HS-27A (cell line): ENCODE results near the gene AP5B1.

Experiments used
- DNase-seq: peaks from one replicate; pipeline ENCODE4 v3.0.0-alpha.2; 2012; ENCODE audit warnings: low read depth, missing footprints

The AP5B1 gene

DNA sequence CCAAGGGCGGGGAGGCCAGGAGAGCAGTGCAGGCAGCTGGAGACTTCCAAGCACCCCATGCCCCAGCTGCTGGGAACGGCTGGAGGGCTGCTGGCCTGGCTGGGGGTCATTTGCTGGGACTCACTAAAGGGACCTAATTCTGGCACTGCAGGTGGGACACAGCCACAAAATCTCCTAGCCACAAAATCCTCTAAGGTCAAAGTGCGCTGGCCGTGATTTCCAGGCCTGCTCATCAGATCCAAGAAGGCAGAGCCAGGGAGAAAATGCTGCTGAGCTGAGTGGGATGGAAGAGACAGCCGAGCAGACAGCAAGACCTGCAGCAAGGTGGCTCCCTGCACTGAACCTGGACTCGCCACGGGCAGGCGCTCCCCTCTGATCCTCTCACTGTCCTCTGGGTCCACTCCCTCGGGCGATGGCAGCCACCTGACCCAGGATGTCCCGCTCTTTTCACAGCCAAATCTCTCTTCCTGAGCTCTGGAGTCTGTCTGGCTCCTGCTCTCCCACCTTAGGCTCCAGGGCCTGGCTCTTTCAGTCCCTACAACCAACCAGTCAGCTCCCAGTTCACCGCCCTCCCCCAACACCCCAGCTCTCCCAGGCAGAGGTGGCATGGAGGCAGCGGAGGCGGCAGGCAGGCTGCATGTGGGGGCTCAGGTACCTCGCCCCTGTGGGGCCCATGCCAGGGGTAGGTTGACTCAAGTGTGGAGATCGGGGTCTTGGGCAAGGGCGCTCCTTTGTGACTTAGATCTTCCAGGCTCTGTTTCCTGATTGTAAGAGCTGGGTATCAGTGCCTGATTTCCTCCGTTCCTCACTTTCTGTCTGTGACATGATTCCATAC, 20.6 kb upstream of the AP5B1 start:
- no peak for DNase-seq

DNA sequence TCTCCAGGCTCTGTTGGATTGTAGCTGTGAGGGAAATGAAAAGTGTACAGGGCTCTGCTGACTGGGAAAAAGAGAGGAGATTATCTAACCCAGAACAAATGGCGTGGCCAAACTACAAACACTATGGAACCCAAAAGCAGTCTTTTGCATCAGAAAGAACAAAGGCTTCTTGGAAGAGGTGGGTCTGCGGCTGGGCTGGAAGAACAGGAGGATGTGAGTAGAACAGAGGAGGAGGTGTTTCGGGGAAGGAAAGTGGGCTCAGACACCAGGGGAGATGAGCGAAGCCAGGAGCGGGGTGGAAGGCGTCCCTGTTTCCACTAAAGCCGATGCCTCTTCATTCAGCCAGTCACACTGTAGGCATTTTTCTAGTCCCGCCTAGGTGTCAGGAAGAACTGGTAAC, 18.1 kb upstream of the AP5B1 start:
- no peak for DNase-seq

DNA sequence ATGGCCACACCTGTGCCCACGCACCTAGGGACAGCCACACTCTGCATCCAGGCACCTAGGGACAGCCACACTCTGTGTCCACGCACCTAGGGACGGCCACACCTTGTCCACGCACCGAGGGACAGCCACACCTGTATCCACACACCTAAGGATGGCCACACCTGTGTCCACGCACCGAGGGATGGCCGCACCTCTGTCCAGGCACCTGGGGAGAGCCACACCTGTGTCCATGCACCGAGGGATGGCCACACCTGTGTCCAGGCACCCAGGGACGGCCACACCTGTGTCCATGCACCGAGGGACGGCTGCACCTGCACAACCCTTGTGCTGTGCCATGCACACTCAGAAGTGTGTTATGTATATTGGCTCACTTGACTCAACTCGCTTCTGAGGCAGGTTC, 16.9 kb upstream of the AP5B1 start:
- DNase-seq: no peak

DNA sequence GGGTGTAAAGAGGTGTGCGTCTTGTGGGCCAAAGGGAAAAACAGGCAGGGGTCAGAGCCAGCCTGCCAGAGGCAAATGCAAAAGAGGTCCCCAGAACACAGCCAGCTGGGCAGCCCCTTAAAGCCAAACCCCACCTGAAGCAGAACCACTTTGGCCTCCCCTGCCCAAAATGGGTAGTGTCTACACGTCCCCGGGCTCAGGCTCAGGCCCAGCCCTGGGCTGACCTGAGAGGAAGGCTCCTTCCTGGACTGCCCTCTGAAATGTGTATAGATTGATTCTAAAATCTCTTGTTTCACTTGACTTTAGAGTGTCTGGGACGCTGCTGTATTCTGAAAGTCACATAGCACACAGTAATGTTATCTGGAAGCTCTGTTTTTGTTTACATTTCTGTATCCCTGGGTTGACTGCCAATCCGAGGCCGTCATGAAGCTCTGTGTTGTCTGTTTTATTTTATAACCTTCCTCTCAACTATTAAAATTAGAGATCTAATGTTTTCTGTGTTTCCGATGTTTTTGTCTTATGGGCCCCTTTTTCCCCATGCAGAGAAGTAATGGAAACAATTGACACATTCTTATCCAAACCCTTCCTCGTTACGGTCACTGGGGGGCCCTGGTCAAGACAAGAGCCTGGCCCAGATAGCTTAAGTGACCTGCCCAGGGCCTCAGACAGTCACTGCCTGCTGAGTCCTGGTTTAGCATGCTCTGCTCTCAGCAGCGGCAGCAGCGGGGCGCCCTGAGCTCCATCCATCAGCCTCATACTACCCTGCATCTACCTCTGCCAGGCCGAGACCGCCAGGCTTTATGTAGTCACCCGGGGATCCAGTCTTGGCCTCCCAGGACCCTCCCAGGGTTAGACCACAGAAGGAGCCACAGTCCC, 16.2 kb upstream of the AP5B1 start:
- DNase-seq: no peak

DNA sequence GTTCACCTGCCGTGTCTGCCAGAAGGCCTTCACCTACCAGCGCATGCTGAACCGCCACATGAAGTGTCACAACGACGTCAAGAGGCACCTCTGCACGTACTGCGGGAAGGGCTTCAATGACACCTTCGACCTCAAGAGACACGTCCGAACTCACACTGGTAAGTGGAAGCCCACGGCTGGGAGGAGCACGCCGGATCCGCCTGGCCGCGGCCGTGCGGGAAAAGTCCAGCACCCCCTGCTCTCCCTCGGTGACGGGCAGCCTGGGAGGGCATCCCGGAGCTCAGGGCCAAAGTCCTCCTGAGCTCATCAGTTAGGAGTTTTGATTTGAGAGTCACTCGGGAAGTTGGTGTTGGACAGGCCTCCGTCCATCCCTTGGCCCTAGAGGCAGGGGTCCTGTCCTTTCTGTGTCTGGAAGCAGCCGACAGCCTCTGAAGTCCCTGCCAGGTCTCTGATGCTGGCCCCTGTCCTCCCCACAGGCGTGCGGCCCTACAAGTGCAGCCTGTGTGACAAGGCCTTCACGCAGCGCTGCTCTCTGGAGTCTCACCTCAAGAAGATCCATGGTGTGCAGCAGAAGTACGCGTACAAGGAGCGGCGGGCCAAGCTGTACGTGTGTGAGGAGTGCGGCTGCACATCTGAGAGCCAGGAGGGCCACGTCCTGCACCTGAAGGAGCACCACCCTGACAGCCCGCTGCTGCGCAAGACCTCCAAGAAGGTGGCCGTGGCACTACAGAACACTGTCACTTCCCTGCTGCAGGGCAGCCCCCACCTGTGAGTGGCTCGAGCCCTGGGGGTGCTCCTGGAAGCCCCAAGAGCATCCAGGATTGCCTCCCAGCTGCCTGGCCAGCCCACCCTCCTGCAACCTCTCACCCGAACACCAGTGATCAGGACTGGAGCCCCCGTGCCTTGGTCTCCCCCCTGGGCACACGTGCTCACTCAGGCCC, 14.1 kb upstream of the AP5B1 start:
- no peak for DNase-seq

DNA sequence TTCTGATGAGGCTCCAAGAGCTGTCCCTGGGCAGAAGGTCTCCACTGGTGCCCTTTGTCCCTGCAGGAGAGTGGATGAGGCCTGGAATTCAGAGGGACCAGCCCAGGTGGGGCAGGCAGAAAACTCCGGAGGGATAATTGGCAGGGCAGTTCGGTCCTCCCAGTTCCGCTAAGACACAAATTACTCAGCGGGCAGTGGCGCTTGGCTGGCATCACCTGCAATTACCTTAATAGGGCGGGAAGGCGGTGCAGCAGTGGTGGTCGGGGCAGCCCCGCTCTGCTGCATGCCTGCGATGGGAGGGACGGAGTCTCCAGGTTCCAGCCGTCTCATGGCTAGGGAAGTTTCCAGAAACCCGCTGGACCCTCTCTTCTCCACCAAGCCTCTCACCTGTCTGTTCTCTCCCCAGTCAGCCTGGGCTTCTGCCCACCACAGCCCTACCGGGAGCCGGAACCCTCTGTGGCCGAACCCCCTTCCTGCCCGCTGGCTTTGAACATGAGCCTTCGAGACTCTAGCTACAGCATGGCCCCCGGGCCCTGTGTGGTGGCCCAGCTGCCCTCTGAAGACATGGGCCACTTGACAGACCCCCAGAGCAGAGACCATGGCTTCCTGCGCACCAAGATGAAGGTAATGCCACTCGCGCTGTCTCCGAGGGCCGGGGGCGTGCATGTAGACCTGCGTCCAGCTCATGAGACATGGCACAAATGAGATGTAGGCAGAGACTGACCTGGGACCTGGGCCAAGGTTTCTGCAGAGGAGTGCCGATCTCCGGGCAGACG, 13.0 kb upstream of the AP5B1 start:
- no peak for DNase-seq

DNA sequence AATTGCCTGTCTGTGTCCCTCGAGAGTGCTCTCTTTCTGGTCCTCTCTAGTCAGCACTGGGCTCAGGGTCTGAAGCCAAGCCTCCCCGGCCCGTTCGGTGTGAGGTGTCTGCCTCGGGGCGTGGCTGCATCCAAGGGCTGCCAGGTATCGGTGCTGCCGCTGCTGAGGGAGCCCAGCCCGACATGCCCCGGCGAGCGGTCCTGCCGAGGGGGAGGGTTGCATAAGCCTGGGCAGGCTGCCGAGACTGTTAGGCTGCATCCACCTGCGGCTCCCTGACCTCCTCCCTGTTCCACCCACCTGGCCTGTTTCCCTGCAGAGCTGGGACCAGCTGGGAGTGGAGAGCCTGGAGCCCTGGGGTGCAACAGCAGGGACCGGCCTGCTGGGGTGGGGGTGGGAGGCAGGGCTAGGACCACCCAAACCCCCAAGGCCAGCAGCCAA, 12.4 kb upstream of the AP5B1 start:
- DNase-seq: no peak

DNA sequence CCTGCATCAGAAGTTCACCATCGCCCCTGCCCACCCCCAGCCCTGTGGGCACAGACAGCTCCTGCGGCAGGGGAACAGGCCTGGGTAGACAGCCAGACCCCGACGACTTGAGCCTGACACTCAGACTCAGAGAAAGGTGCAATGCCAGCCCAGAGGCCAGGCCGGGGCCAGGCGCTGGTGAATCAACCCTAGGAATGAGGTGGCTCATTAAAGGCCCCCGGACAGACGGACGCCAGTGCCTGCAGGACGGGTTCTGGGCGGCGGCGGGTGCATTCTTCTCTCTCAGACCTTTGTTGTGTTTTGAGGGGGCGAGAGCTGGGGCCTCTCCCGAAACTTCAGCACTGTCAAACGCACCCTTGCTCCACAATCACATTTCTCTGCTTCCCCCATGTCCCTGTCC, 11.7 kb upstream of the AP5B1 start:
- DNase-seq: no peak

DNA sequence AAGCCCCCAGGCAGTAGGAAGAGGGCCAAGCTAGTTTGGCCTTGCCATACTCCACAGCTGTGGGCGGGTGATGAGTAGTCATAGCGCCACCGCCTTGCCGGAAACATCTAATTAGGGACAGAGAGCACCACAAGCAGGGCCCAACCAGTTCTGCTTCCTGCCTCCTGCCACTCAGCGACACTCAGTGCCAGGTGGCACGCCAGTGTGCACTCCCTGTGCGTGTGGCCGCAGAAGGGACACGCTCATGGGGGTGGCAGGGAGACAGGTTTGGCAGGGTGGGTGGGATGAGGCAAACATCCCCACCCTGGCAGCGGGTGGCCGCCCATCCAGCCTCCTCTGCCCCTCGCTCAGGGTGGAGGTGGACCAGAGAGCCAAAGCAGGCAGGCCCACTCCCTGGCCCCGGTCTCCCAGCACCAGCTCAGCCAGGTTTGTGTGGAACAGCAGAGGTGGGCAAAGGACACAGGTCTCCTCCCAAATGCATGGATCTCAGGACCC, 11.0 kb upstream of the AP5B1 start:
- DNase-seq: no peak

DNA sequence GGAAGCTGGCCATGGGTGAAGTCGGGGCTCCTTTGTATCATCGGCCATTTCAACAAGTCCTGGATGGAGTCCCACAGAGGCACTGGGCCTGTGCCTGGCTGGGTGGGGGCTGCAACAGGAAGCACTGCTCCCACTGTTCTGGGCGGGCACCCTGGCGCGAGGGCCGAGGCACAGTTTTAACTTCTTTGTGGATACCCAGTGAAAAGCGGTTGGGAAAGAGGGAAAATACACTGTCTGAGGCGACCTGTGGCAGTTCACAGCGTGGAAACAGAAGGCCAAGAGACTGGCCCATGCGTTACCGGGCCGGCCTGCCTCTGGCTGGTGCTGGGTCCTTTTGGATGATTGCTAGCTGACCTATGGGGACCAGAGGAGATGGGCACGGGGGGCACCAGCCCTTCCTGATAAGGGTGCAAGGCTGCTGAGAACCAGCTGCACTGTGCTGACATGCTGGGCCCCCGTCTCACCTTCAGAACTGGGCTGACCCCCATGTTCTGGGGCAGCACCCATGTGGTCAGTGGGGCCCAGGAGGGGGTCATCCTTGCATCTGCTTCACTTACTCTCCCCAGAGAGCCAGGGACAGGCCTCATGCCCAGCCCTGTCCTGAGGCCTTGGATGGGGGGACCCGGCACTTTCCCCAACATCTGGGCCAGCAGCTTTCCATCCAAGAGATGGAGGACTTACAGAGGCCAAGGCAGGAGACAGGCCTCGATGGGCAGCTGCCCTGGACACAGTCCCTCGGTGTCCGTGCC, 10.3 kb upstream of the AP5B1 start:
- DNase-seq: no peak

DNA sequence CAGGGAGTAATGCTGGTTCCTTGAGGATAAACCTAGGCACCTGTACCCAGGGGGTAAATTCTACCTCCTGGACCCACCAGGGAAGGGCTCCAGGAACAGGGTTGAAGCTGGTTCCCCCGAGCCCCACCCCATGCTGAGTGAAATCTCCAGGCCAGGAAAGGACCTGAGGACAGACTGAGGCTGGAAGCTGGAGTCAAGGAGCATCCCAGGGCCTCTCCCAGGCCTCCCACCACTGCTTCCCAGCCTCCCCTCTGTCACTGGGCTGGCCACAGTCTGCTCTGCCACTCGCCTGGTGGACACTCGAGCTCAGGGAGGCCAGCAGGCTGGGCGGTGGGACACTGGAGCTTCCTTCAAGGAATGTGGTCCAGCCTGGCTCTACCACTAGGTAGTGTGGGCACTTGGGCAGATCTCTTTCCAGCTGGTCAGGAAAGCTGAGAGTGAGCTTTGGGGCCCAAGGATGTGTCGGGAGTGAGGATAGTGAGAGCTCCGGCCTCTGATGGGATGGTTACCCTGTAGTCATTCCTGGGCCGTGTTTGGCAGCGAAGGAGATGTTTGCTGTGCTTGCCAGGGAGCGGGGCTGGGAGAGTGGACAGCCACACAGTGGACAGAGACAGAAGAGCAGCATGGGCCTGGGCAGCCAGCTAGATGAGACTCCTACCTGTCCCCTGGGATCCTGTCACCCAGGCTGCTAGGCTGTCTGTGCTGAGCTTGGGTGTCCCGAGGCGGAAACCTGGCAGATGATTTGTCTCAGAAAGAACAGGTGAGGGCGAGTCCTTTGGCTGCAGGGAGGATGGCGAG, 9.5 kb upstream of the AP5B1 start:
- no peak for DNase-seq

DNA sequence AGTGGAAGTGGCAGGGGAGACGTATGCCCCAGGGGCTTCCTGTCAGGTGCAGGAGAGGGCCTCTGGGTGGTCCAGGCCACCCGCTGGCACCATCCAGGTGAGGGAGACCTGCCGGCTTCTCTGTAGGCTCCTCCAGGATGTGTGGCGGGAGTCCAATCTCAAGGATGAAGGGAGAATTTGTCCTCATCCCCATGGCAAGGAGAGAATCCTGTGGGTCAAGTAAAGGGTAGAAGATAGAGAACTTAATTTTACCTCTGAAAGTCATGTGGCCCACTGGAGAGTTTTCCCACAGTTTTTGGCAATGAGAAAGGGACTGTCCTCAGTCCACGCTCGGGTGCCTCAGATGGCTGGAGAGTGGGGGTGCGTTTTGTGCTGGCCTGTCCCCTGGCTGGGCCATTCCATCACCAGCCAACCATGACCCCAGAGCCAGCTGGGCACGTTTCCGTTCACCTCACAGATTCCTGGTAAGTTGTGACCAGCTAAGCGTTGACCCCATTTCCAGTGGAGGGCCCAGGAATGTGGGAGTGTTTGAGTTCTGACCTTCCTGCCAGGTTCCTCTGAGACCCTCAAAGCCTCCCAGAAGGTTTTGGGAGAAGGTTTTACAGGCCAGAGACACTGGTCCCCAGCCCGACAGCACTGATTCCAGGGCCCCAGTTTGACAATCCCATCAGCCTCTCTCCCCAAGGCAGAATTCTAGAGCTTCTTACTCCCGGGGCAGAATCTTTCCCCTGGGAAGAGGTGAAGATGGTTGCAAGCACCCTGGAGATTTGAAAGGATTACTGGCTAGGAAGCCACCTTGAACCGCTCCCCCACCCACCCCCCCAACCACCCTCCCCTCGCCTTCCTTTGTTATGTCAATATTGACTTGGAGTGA, 8.7 kb upstream of the AP5B1 start:
- no peak for DNase-seq

DNA sequence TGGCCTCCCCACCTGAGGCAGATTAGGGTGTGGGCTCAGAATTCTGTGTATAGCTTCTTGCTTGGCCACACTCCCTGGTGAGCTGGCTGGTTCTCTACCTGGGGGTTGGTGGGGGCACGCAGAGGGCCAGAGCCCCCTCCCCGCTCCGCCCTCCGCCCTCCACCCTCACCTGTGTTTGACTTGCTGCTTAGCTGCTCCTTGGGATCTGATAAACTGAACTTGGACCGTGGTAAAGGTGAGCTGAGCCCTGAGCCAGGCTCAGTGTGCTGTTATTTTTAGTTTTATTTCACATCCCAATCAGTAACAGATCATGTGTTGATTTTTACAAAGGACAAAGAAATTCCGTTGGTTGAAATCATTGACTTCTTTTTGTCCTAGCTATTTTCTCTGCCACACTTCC, 8.0 kb upstream of the AP5B1 start:
- no peak for DNase-seq

DNA sequence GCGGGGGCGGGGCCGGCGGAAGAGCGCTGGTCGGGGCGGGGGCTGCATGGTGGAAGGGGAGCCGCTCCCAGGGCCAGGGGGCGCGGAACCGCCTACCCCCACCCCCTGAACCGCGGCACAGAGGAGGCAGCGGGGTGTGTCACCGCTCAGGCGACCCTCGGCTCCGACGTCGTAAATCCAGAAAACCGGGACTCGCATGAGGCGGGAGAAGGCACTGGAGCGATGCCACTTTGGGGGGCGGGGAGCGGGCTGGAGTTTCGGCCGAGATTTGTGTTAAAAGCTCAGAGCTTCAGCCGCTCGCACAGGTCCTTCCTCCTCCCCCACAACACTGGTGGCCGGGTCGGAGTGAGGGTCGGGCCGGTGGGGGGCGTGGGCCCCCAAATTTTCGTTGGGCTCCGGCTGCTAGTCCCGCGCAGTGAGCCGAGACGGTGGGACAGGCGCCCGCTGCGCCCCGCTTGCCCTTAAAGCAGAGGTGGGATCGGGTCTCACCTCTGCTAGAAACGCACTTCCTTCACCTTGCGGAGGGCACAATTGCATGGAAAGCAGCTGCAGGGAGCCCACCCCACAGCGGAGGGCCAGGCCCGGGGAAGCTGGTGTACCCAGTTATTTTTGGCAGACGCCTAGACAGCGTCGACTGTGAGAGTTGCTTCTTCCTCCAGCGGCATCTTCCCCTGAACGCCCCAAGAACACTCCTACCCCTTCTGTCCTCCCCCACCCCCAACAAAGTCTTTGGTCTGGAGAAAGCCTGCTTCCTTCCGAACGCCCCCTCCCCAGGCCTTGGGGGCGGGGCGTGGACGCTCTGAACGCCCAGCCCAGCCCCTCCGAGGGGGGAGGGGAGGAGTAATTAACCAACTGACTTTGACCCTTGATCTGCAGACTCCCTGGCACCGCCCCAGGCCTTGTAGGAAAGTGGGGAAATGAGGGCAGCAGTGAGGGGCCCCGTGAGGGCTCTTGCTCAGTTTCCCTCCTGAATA, 7.2 kb upstream of the AP5B1 start:
- DNase-seq: no peak

DNA sequence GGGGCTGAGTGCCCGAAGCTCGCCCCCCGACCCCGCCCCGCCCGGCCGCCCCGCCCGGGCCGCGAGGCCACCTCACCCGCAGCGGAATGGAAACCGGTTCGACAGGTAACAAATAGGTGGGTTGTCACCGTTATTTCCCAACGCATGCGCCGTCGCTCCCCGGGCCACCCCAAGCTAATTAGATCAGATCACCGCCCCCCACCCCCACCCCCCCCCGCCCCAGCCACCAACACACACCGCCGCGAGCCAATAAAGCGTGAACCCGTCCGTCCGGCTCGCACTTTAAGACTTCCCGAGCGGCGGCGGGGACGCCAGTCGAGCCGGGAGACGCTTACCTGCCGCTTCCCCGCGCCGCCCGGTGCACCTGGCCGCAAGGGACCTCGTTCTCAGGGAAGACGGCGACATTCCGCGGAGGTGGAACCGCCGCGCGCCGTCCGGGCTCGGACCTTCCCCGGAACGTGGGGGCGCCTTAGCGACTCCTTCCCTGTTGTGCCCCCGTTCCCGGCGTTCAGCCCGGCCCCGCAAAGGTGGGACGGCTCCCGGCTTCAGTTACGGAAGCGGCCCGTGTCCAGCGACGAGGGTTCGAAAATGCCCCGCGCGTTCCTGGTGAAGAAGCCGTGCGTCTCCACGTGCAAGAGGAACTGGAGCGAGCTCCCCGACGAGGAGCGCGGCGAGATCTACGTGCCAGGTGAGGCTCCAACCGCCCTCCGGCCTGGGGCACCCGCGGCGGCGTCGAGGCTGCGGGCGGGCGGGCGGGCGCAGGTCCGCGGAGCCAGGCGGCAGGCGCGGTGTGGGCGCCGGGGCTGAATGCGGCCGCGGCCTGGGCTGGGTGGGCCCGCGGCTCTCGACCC, 6.2 kb upstream of the AP5B1 start, which contains the start of gene OVOL1:
Gene OVOL1, plus strand, starts transcription at position 278 of the 851 bp plus-strand sequence. Its CDS starts 311 bp downstream, at position 589.
- DNase-seq: no peak
